GM12878 (cell line): ENCODE results near the gene SAP25.

Experiments used
- CHD1 ChIP-seq: IDR thresholded peaks from 2 replicates; pipeline ENCODE4 v1.6.1; 2012; ENCODE audit warnings: low read depth, low read length, improper control_type of control experiment
- CTCF ChIP-seq, 3 experiments: IDR thresholded peaks in 2 of 3; conservative IDR thresholded peaks in 1 of 3; 2 replicates each; pipeline ENCODE4 v1.5.1; 2011; ENCODE audit warnings: low read depth in 3 of 3, low read length in 3 of 3, mild to moderate bottlenecking in 3 of 3, control low read depth in 2 of 3, moderate library complexity in 2 of 3, inconsistent platforms in 1 of 3, mixed read lengths in 1 of 3; ENCODE audit not compliant: control insufficient read depth in 2 of 3, insufficient read depth in 1 of 3; ENCODE audit errors: extremely low read depth in 1 of 3
- E4F1 ChIP-seq: fragments of 450-650 bp; IDR thresholded peaks from 2 replicates; pipeline ENCODE4 v1.6.1; 2018; ENCODE audit warnings: borderline replicate concordance, mild to moderate bottlenecking; ENCODE audit not compliant: partially characterized antibody
- EP300 ChIP-seq, 2 experiments: fragments of 150-350 bp in 1 of 2; IDR thresholded peaks; 2 replicates each; pipeline ENCODE4 v1.6.1; 2011 to 2012; ENCODE audit warnings: low read depth in 2 of 2, low read length in 2 of 2, borderline replicate concordance in 1 of 2, improper control_type of control experiment in 1 of 2, inconsistent platforms in 1 of 2; ENCODE audit not compliant: control insufficient read depth in 1 of 2
- NFYB ChIP-seq: IDR thresholded peaks from 2 replicates; pipeline ENCODE4 v1.6.1; 2011; ENCODE audit warnings: low read depth, mild to moderate bottlenecking, low read length, improper control_type of control experiment, moderate library complexity; ENCODE audit not compliant: insufficient read depth
- POLR2A ChIP-seq: IDR thresholded peaks from 2 replicates; pipeline ENCODE4 v1.6.1; 2011; ENCODE audit warnings: low read depth, mild to moderate bottlenecking, low read length
- RFX5 ChIP-seq: IDR thresholded peaks from 2 replicates; pipeline ENCODE4 v1.6.1; 2011; ENCODE audit warnings: low read depth, low read length, improper control_type of control experiment
- ZNF24 ChIP-seq: fragments of 450-650 bp; IDR thresholded peaks from 2 replicates; pipeline ENCODE4 v1.6.1; 2017; ENCODE audit warnings: antibody characterized with exemption, mild to moderate bottlenecking

- no peak for TF ChIP-seq NFYB
- no peak for TF ChIP-seq RFX5
- no peak for TF ChIP-seq E4F1
- TF ChIP-seq POLR2A, result no peak
- TF ChIP-seq CHD1, result no peak
- no peak for TF ChIP-seq ZNF24
- TF ChIP-seq EP300 (IDR thresholded peaks at IDR 0.05; ENCODE audit: borderline replicate concordance in 1 of 2, control insufficient read depth in 1 of 2, low read depth in 2 of 2, low read length in 2 of 2), result no peak
- no peak for TF ChIP-seq CTCF (IDR thresholded peaks at IDR 0.05 in 2 of 3, conservative IDR thresholded peaks at IDR 0.05 in 1 of 3; ENCODE audit: control insufficient read depth in 2 of 3, extremely low read depth in 1 of 3, insufficient read depth in 1 of 3, low read depth in 3 of 3, low read length in 3 of 3)
Observed at GRCh38 chr7:100589341-100589947, 15.7 kb upstream of the SAP25 start.
